GM21723 (cell line): ENCODE measurements around the gene FOSB.

Experiments
- ATAC-seq: cut with Tn5 transposase; IDR thresholded peaks from one replicate; pipeline ENCODE4 v1.9.1; 2021; ENCODE audit warnings: mild to moderate bottlenecking, moderate library complexity; ENCODE audit not compliant: unreplicated experiment

Gene FOSB

GRCh38 chr19:45522010-45522941, 54.5 kb downstream of the FOSB start:
- no peak for ATAC-seq

DNA sequence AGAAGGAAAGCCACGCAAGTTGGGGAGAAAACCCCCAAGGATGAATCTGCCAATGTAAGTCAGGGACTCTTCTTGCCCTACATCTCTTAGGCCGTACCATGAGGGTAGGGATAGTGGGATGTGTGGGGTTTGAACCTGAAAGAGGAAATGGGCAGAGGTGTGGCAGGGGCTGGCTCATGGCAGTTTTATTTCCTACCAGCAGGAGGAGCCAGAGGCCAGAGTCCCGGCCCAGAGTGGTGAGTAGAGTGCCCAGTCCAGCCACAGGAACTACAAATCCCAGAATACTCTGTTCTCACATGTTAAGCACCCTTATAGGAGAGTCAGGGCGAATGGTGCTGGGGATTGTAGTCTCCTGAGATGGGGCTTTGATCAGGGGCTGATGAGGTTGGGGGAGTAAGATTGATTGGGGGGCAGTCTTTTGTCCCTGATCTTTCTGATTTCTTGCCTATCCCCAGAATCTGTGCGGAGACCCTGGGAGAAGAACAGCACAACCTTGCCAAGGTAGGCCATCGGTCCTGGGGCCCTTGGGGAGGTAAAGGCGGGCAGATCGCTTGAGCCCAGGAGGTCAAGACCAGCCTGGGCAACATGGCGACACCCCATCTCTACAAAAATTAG, 56.0 kb downstream of the FOSB start:
- peak; percentile 79 for ATAC-seq

GRCh38 chr19:45524575-45525129, 56.9 kb downstream of the FOSB start:
- ATAC-seq = no peak
